ENCODE measurements around the gene LRRN4. TPM values are rescaled to one million over a fixed set of nuclear protein-coding genes. Genes with fewer than 3 reads are reported as not detected.

LRRN4 gene
- total RNA-seq, 2 experiments from 2014 or later = not detected

DNA sequence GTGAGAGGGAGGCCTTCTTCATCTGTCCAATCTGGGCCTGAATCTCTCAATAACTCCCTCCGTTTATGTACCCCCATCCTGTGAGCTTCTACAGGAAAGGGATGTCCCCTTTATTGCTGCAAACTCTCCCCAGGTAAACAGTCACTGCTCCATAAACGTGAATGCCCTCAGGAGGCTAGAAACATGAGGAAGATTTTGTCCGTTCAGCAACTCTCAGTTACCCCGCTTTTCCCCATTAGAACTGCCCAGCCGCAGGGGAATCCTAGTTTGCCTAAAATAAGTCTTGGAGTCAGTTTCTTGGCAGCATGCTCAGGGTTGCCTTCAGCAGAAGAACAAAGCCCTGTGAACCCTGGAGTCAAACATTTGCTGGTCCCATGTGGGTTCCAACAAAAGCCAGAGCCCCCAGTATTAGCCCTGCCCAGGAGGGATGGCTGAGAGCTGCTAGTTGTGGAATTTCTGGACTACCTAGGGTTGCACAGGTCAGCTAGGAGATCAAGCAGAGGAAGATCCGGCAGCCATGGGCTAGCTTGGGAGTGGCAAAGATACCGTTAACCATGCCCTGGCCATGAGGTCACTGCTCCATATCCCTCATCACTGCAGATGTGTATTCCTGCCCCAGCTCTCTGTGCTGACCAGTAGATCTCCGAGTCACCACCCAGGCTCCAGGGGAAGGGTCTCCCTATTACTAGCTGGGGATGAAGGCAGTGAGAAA is 640 bp downstream of the LRRN4 start:
- Histone ChIP-seq H4K20me1 (ENCODE audit: insufficient read depth, low read length) (no peaks in the 10 kb centered on the region), H3K9me3 (ENCODE audit: low read length) (no peaks in the 10 kb centered on the region), H3K4me1 (ENCODE audit: insufficient read depth, low read length, poor library complexity, severe bottlenecking) (no peaks in the 10 kb centered on the region), H3K27ac (ENCODE audit: low read depth, low read length, poor library complexity, severe bottlenecking) (no peak overlapping the region), H3K79me2 (ENCODE audit: insufficient read depth, low read depth, low read length) (no peaks in the 10 kb centered on the region), H2AFZ (ENCODE audit: low read length) (no peak overlapping the region), H3K4me2 (ENCODE audit: low read length) (no peak overlapping the region), H3K9me2 (ENCODE audit: insufficient read depth, low read length) (no peaks in the 10 kb centered on the region), H3K36me3 (ENCODE audit: insufficient read depth, low read length) (no peaks in the 10 kb centered on the region), H3K4me3 (ENCODE audit: low read depth, low read length, poor library complexity, severe bottlenecking) (no peak overlapping the region)
- ChIA-PET CTCF (ENCODE audit: unreplicated experiment) (interaction anchor here (0.5 kb wide), 1 partner anchor 529 kb away, joined by 3 read pairs; no protein-coding TSS in a partner anchor), POLR2A (no interaction called here)
- BruUV-seq (replicated peaks) = no TSS peak
- TF ChIP-seq, protein P1, sequence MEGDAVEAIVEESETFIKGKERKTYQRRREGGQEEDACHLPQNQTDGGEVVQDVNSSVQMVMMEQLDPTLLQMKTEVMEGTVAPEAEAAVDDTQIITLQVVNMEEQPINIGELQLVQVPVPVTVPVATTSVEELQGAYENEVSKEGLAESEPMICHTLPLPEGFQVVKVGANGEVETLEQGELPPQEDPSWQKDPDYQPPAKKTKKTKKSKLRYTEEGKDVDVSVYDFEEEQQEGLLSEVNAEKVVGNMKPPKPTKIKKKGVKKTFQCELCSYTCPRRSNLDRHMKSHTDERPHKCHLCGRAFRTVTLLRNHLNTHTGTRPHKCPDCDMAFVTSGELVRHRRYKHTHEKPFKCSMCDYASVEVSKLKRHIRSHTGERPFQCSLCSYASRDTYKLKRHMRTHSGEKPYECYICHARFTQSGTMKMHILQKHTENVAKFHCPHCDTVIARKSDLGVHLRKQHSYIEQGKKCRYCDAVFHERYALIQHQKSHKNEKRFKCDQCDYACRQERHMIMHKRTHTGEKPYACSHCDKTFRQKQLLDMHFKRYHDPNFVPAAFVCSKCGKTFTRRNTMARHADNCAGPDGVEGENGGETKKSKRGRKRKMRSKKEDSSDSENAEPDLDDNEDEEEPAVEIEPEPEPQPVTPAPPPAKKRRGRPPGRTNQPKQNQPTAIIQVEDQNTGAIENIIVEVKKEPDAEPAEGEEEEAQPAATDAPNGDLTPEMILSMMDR (conservative IDR thresholded peaks at IDR 0.05; ENCODE audit: low read length) = no peak
- TF ChIP-seq EZH2phosphoT487 (IDR thresholded peaks at IDR 0.05; ENCODE audit: borderline replicate concordance, low read depth, low read length) = no peak
- intact Hi-C loops (cut with micrococcal nuclease; ENCODE audit: unreplicated experiment) = no loop called here
- DNase-seq (ENCODE audit: low spot score) = no peak

GRCh38 chr20:6051505-6051904 is 2.4 kb downstream of the LRRN4 start:
- H3K36me3 ChIP-seq (ENCODE audit: insufficient read depth, low read length) = no peaks in the 10 kb centered on the region
- H3K9me3 ChIP-seq (ENCODE audit: low read length) = no peaks in the 10 kb centered on the region
- DNase-seq (ENCODE audit: low spot score) = no peak
- no peaks in the 10 kb centered on the region for H4K20me1 ChIP-seq (ENCODE audit: insufficient read depth, low read length)
- CTCF ChIA-PET (ENCODE audit: unreplicated experiment) = no interaction called here
- no TSS peak for BruUV-seq (replicated peaks)
- TF ChIP-seq, protein P1 (conservative IDR thresholded peaks at IDR 0.05; ENCODE audit: low read length) = no peak
- TF ChIP-seq EZH2phosphoT487 (IDR thresholded peaks at IDR 0.05; ENCODE audit: borderline replicate concordance, low read depth, low read length) = no peak
- H3K4me2 ChIP-seq (ENCODE audit: low read length) = no peak overlapping the region
- no peaks in the 10 kb centered on the region for H3K9me2 ChIP-seq (ENCODE audit: insufficient read depth, low read length)
- POLR2A ChIA-PET = no interaction called here
- H3K4me3 ChIP-seq (ENCODE audit: low read depth, low read length, poor library complexity, severe bottlenecking) = no peak overlapping the region
- H3K79me2 ChIP-seq (ENCODE audit: insufficient read depth, low read depth, low read length) = no peaks in the 10 kb centered on the region
- no peaks in the 10 kb centered on the region for H3K4me1 ChIP-seq (ENCODE audit: insufficient read depth, low read length, poor library complexity, severe bottlenecking)
- H2AFZ ChIP-seq (ENCODE audit: low read length) = no peak overlapping the region
- intact Hi-C loops (cut with micrococcal nuclease; ENCODE audit: unreplicated experiment) = no loop called here
- H3K27ac ChIP-seq (ENCODE audit: low read depth, low read length, poor library complexity, severe bottlenecking) = no peak overlapping the region

- H3K4me3 ChIP-seq (ENCODE audit: low read depth, low read length, poor library complexity, severe bottlenecking) = no peak overlapping the region
- H3K9me2 ChIP-seq (ENCODE audit: insufficient read depth, low read length) = no peaks in the 10 kb centered on the region
- intact Hi-C loops (cut with micrococcal nuclease; ENCODE audit: unreplicated experiment) = no loop called here
- H3K4me1 ChIP-seq (ENCODE audit: insufficient read depth, low read length, poor library complexity, severe bottlenecking) = no peaks in the 10 kb centered on the region
- H3K27ac ChIP-seq (ENCODE audit: low read depth, low read length, poor library complexity, severe bottlenecking) = no peak overlapping the region
- H3K9me3 ChIP-seq (ENCODE audit: low read length) = no peaks in the 10 kb centered on the region
- no peak for DNase-seq (ENCODE audit: low spot score)
- BruUV-seq (replicated peaks) = no TSS peak
- TF ChIP-seq, protein P1 (conservative IDR thresholded peaks at IDR 0.05; ENCODE audit: low read length) = no peak
- TF ChIP-seq EZH2phosphoT487 (IDR thresholded peaks at IDR 0.05; ENCODE audit: borderline replicate concordance, low read depth, low read length) = no peak
- no peaks in the 10 kb centered on the region for H4K20me1 ChIP-seq (ENCODE audit: insufficient read depth, low read length)
- no peaks in the 10 kb centered on the region for H3K79me2 ChIP-seq (ENCODE audit: insufficient read depth, low read depth, low read length)
- no peak overlapping the region for H3K4me2 ChIP-seq (ENCODE audit: low read length)
- no peaks in the 10 kb centered on the region for H3K36me3 ChIP-seq (ENCODE audit: insufficient read depth, low read length)
- H2AFZ ChIP-seq (ENCODE audit: low read length) = no peak overlapping the region
- ChIA-PET CTCF (ENCODE audit: unreplicated experiment) (no interaction called here), POLR2A (no interaction called here)
These were observed 5.5 kb downstream of the LRRN4 start for GRCh38 chr20:6048391-6048790.
